CD14-positive monocyte (primary cell): ENCODE measurements around the gene TMEM225. TPM values are rescaled to one million over a fixed set of nuclear protein-coding genes. Genes with fewer than 3 reads are reported as not detected.

Experiments used
- DNase-seq, 3 donors: peaks; one replicate each; pipeline ENCODE4 v3.0.0-alpha.2; 2011 to 2022
- H2AFZ ChIP-seq: 2 replicates; pipeline ENCODE4 v1.6.0; 2012; ENCODE audit warnings: mild to moderate bottlenecking, low read depth, low read length, inconsistent platforms; ENCODE audit not compliant: insufficient read depth, poor library complexity, severe bottlenecking
- H3K27ac ChIP-seq, 2 donors: 1 replicate in 1 of 2; 2 replicates in 1 of 2; pipeline ENCODE4 v1.5.1; 2012 to 2013; ENCODE audit warnings: low read length in 2 of 2, control low read depth in 1 of 2, inconsistent platforms in 1 of 2, low read depth in 1 of 2, mild to moderate bottlenecking in 1 of 2
- H3K27me3 ChIP-seq, 2 donors: one replicate each; pipeline versions ENCODE4 v1.6.0 to v1.6.1; 2011 to 2013; ENCODE audit warnings: low read length in 2 of 2; ENCODE audit not compliant: control insufficient read depth in 2 of 2, insufficient read depth in 2 of 2
- H3K36me3 ChIP-seq, 2 donors: replicated peaks in 1 of 2; 1 replicate in 1 of 2; 2 replicates in 1 of 2; pipeline versions ENCODE4 v1.5.1 to v1.6.1; 2012 to 2013; ENCODE audit warnings: low read length in 2 of 2, control low read depth in 1 of 2, inconsistent platforms in 1 of 2, mild to moderate bottlenecking in 1 of 2; ENCODE audit not compliant: insufficient read depth in 2 of 2, control insufficient read depth in 1 of 2
- H3K4me1 ChIP-seq, 2 donors: 1 replicate in 1 of 2; 2 replicates in 1 of 2; pipeline versions ENCODE4 v1.5.1 to v1.6.1; 2012 to 2013; ENCODE audit warnings: low read length in 2 of 2, control low read depth in 1 of 2, inconsistent platforms in 1 of 2, mild to moderate bottlenecking in 1 of 2, moderate library complexity in 1 of 2; ENCODE audit not compliant: insufficient read depth in 2 of 2, control insufficient read depth in 1 of 2
- H3K4me2 ChIP-seq: replicated peaks from 2 replicates; pipeline ENCODE3; 2012; ENCODE audit warnings: low read length, moderate library complexity, mild to moderate bottlenecking; ENCODE audit not compliant: poor library complexity, severe bottlenecking; ENCODE audit errors: extremely low read depth
- H3K4me3 ChIP-seq, 3 experiments: fragments of 200-600 bp in 1 of 3; sonication (generic) in 1 of 3; replicated peaks in 1 of 3; 1 replicate in 2 of 3; 2 replicates in 1 of 3; pipeline ENCODE4 v1.5.1; 2011 to 2013; ENCODE audit warnings: low read length in 3 of 3, mild to moderate bottlenecking in 3 of 3, control low read depth in 2 of 3, low read depth in 2 of 3, inconsistent platforms in 1 of 3, moderate library complexity in 1 of 3
- H3K79me2 ChIP-seq: 2 replicates; pipeline ENCODE4 v1.6.0; 2012; ENCODE audit warnings: mild to moderate bottlenecking, control low read depth, inconsistent platforms, low read length, moderate library complexity; ENCODE audit not compliant: insufficient read depth
- H3K9ac ChIP-seq: 2 replicates; pipeline ENCODE4 v1.6.0; 2017; ENCODE audit warnings: low read length, mild to moderate bottlenecking; ENCODE audit not compliant: insufficient read depth, poor library complexity, severe bottlenecking
- H3K9me3 ChIP-seq, 2 donors: replicated peaks in 1 of 2; 1 replicate in 1 of 2; 2 replicates in 1 of 2; pipeline versions ENCODE4 v1.5.1 to v1.6.1; 2012 to 2013; ENCODE audit warnings: low read length in 2 of 2, control low read depth in 1 of 2; ENCODE audit not compliant: control insufficient read depth in 1 of 2, insufficient read depth in 1 of 2
- H4K20me1 ChIP-seq: 2 replicates; pipeline ENCODE4 v1.6.0; 2012; ENCODE audit warnings: mild to moderate bottlenecking, low read length, control low read depth, moderate library complexity; ENCODE audit not compliant: insufficient read depth
- H3K27ac Mint-ChIP-seq, 7 donors: one replicate each; pipeline ENCODE4 v1.8.0; 2020; ENCODE audit warnings: mild to moderate bottlenecking in 7 of 7, mixed read lengths in 7 of 7, moderate library complexity in 6 of 7, inconsistent platforms in 2 of 7
- H3K27me3 Mint-ChIP-seq, 3 donors: one replicate each; pipeline ENCODE4 v1.8.0; 2021 to 2022; ENCODE audit warnings: low read depth in 3 of 3, mild to moderate bottlenecking in 3 of 3, mixed read lengths in 3 of 3, moderate library complexity in 3 of 3, inconsistent platforms in 1 of 3
- H3K36me3 Mint-ChIP-seq, 2 donors: one replicate each; pipeline ENCODE4 v1.8.0; 2020; ENCODE audit warnings: mixed read lengths in 2 of 2, inconsistent platforms in 1 of 2, mild to moderate bottlenecking in 1 of 2
- H3K4me1 Mint-ChIP-seq: one replicate; pipeline ENCODE4 v1.8.0; 2020; ENCODE audit warnings: mild to moderate bottlenecking, mixed read lengths
- H3K4me3 Mint-ChIP-seq, 2 donors: one replicate each; pipeline ENCODE4 v1.8.0; 2020; ENCODE audit warnings: mild to moderate bottlenecking in 2 of 2, mixed read lengths in 2 of 2, moderate library complexity in 1 of 2
- H3K9me3 Mint-ChIP-seq, 7 donors: one replicate each; pipeline ENCODE4 v1.8.0; 2020 to 2022; ENCODE audit warnings: mixed read lengths in 7 of 7, mild to moderate bottlenecking in 6 of 7, moderate library complexity in 6 of 7, inconsistent platforms in 2 of 7
- CTCF ChIP-seq: fragments of 200-600 bp; IDR thresholded peaks from one replicate; pipeline ENCODE4 v1.8.0; 2022; ENCODE audit warnings: antibody characterized with exemption, mild to moderate bottlenecking
- WGBS: methylation state at CpG from one replicate; pipeline ENCODE4 v1.1.5; 2013; ENCODE audit warnings: missing lambda C conversion rate; ENCODE audit not compliant: insufficient coverage; 5-methylcytosine and 5-hydroxymethylcytosine counted together
- intact Hi-C, 2 donors: fragments of 100-400 bp; cut with micrococcal nuclease; formaldehyde crosslinking; loops; one replicate each; pipeline versions ENCODE4 v1.15.0 to v1.15.1; 2023
- polyA plus RNA-seq, 3 donors: library from polyadenylated mRNA; depleted of rRNA in 1 of 3; unstranded in 2 of 3; stranded (reverse) in 1 of 3; fragments of 300-500 nt in 2 of 3; fragments of >200 nt in 1 of 3; fragmentation: Illumina TruSeq in 2 of 3; gene quantifications; 1 replicate in 2 of 3; 2 replicates in 1 of 3; pipeline ENCODE4 v1.2.3, GENCODE V29; 2012 to 2021

TMEM225 gene
- polyA plus RNA-seq, 3 donors: not detected

GRCh38 chr11:123839131-123839530 is 46.3 kb downstream of the TMEM225 start:
- no peak overlapping the region for H3K9ac ChIP-seq
- no peak overlapping the region for H3K27ac Mint-ChIP-seq
- TF ChIP-seq CTCF: no peak

DNA sequence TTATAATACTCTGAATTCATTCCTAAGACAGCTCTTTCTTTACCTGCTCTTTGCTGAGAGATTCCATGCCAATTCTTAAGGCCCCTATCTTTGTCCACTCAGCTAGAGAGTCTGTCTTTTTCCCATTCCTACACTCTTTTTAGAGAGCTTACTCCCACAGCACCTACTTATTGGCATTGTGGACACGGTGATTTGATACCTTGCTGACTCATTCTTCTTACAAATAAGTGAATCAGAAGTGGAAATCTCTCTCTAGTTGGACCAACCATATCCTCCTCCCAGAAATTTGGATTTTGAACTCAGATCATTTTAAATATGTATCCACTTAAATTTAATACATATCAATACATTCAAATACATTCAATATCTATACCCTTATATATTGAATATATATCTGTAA is 46.8 kb downstream of the TMEM225 start:
- Histone ChIP-seq H3K9ac (no peak overlapping the region), H3K4me1 (no peaks in the 10 kb centered on the region), H2AFZ (no peak overlapping the region), H3K9me3 (peaks cover 0 to 3% of the 10 kb centered on the region in 2 donors), H3K4me2 (no peak overlapping the region), H3K36me3 (no peaks in the 10 kb centered on the region), H3K4me3 (no peak overlapping the region), H4K20me1 (no peaks in the 10 kb centered on the region), H3K27me3 (no peaks in the 10 kb centered on the region), H3K27ac (no peak overlapping the region), H3K79me2 (no peaks in the 10 kb centered on the region)
- Mint-ChIP-seq H3K36me3 (no peaks in the 10 kb centered on the region), H3K9me3 (peaks cover 0 to 8% (median 2%) of the 10 kb centered on the region in 7 donors), H3K27me3 (peaks cover 0 to 4% (median 4%) of the 10 kb centered on the region in 3 donors), H3K4me3 (no peak overlapping the region), H3K4me1 (no peaks in the 10 kb centered on the region), H3K27ac (no peak overlapping the region)
- intact Hi-C loops: no loop called here
- no peak for DNase-seq
- no peak for TF ChIP-seq CTCF
- WGBS: 83% methylated on average over 1 of the region's 1 CpG

More at GRCh38 chr11:123839131-123839530, 46.3 kb downstream of the TMEM225 start:
- peaks cover 0 to 4% (median 4%) of the 10 kb centered on the region in 3 donors for H3K27me3 Mint-ChIP-seq
- no peak for DNase-seq
- intact Hi-C loops: no loop called here
- Histone ChIP-seq H3K79me2 (no peaks in the 10 kb centered on the region), H4K20me1 (no peaks in the 10 kb centered on the region), H3K4me3 (no peak overlapping the region), H3K4me1 (no peaks in the 10 kb centered on the region), H3K27me3 (no peaks in the 10 kb centered on the region), H3K36me3 (no peaks in the 10 kb centered on the region), H3K4me2 (no peak overlapping the region), H3K9me3 (peaks cover 0 to 3% of the 10 kb centered on the region in 2 donors), H2AFZ (no peak overlapping the region), H3K27ac (no peak overlapping the region)
- H3K4me3 Mint-ChIP-seq: no peak overlapping the region
- H3K36me3 Mint-ChIP-seq: no peaks in the 10 kb centered on the region
- peaks cover 0 to 8% (median 2%) of the 10 kb centered on the region in 7 donors for H3K9me3 Mint-ChIP-seq
- 100% methylated on average over 3 of the region's 5 CpGs for WGBS
- no peaks in the 10 kb centered on the region for H3K4me1 Mint-ChIP-seq
